Gastrocnemius medialis (tissue), 4 donors: ENCODE results near the gene ADAM12.

ENCODE experiments used
- CTCF ChIP-seq, 5 experiments: fragments of 450-650 bp in 3 of 5; fragments of 200-600 bp in 2 of 5; sonication (generic) in 2 of 5; IDR thresholded peaks in 4 of 5; conservative IDR thresholded peaks in 1 of 5; 1 replicate in 4 of 5; 2 replicates in 1 of 5; pipeline ENCODE4 v1.5.1; 2016 to 2019; ENCODE audit warnings: antibody characterized with exemption in 5 of 5, mild to moderate bottlenecking in 3 of 5, moderate library complexity in 3 of 5
- POLR2A ChIP-seq, 2 donors: fragments of 450-650 bp; IDR thresholded peaks; one replicate each; pipeline ENCODE4 v1.6.1; 2017; ENCODE audit warnings: antibody characterized with exemption in 2 of 2, mild to moderate bottlenecking in 2 of 2, moderate library complexity in 2 of 2

- TF ChIP-seq CTCF (IDR thresholded peaks at IDR 0.05 in 4 of 5, conservative IDR thresholded peaks at IDR 0.05 in 1 of 5) (no peak), POLR2A (IDR thresholded peaks at IDR 0.05) (no peak)
These were observed 303.9 kb downstream of the ADAM12 start for GRCh38 chr10:126084369-126084768.
